Measurements from ENCODE around the gene BRI3. TPM values are rescaled to one million over a fixed set of nuclear protein-coding genes. Genes with fewer than 3 reads are reported as not detected.

BRI3 gene
- total RNA-seq, 1 donor from 2014 or later: 151 TPM

DNA sequence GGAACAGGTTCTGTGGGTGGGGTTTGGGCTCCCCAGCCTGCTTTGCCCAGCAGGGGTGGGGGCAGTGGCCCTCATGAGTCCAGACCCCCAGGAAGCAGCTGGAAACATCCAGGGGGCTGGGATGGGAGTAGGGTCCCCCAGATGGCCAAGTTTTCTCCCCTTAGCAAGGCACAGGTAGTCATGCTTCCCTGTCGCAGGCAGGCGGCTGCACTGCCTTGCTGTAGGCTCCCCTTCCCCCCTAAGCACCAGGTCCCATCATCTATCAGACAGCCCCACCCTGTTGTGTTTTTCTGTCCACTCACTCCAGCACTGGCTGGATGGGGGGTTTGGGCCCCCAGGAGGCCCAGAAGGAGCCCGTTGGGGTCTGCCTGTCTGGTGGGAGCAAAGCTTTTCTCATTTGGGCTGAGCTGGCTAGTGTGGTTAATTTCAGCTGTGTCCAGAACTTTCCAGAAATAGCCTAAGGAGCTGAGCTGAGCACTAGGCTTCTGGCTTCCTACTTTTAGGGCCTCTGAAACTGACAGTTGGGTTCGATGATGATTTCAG is 7.9 kb downstream of the BRI3 start:
- Mint-ChIP-seq H3K9me3 (no peaks in the 10 kb centered on the region), H3K27me3 (no peaks in the 10 kb centered on the region), H3K4me3 (no peak overlapping the region), H3K36me3 (no peaks in the 10 kb centered on the region), H3K27ac (no peak overlapping the region), H3K4me1 (ENCODE audit: unreplicated experiment) (peaks cover 13% of the 10 kb centered on the region)
- DNase-seq (ENCODE audit: extremely low spot score, unreplicated experiment): no peak
- no peak for TF ChIP-seq CTCF (conservative IDR thresholded peaks at IDR 0.05)

- peak; percentile 30 for TF ChIP-seq CTCF (conservative IDR thresholded peaks at IDR 0.05)
- DNase-seq (ENCODE audit: extremely low spot score, unreplicated experiment): no peak
- Mint-ChIP-seq H3K4me3 (no peak overlapping the region), H3K27me3 (no peaks in the 10 kb centered on the region), H3K9me3 (no peaks in the 10 kb centered on the region), H3K36me3 (no peaks in the 10 kb centered on the region), H3K4me1 (ENCODE audit: unreplicated experiment) (no peaks in the 10 kb centered on the region), H3K27ac (no peak overlapping the region)
These were observed 10.2 kb downstream of the BRI3 start for GRCh38 chr7:98291717-98292116.

- no peaks in the 10 kb centered on the region for H3K36me3 Mint-ChIP-seq
- H3K4me3 Mint-ChIP-seq: no peak overlapping the region
- H3K4me1 Mint-ChIP-seq (ENCODE audit: unreplicated experiment): no peaks in the 10 kb centered on the region
- DNase-seq (ENCODE audit: extremely low spot score, unreplicated experiment): no peak
- H3K27ac Mint-ChIP-seq: no peak overlapping the region
- H3K9me3 Mint-ChIP-seq: no peaks in the 10 kb centered on the region
- no peaks in the 10 kb centered on the region for H3K27me3 Mint-ChIP-seq
- no peak for TF ChIP-seq CTCF (conservative IDR thresholded peaks at IDR 0.05)
These were observed 11.8 kb downstream of the BRI3 start for GRCh38 chr7:98293265-98293664.

GRCh38 chr7:98293746-98294145 is 12.3 kb downstream of the BRI3 start:
- Mint-ChIP-seq H3K36me3 (no peaks in the 10 kb centered on the region), H3K4me3 (no peak overlapping the region), H3K27me3 (no peaks in the 10 kb centered on the region), H3K27ac (no peak overlapping the region), H3K9me3 (no peaks in the 10 kb centered on the region), H3K4me1 (ENCODE audit: unreplicated experiment) (no peaks in the 10 kb centered on the region)
- no peak for TF ChIP-seq CTCF (conservative IDR thresholded peaks at IDR 0.05)
- DNase-seq (ENCODE audit: extremely low spot score, unreplicated experiment): no peak

- peak overlapping the region; percentile 37 for H3K27ac Mint-ChIP-seq
- no peaks in the 10 kb centered on the region for H3K9me3 Mint-ChIP-seq
- no peak overlapping the region for H3K4me3 Mint-ChIP-seq
These were observed 12.8 kb downstream of the BRI3 start for GRCh38 chr7:98294326-98294725.

More at GRCh38 chr7:98294326-98294725, 12.8 kb downstream of the BRI3 start:
- no peaks in the 10 kb centered on the region for H3K36me3 Mint-ChIP-seq
- TF ChIP-seq CTCF (conservative IDR thresholded peaks at IDR 0.05): no peak
- DNase-seq (ENCODE audit: extremely low spot score, unreplicated experiment): no peak
- no peaks in the 10 kb centered on the region for H3K27me3 Mint-ChIP-seq
- H3K4me1 Mint-ChIP-seq (ENCODE audit: unreplicated experiment): no peaks in the 10 kb centered on the region

All from type B pancreatic cell (in vitro differentiated cells).